ENCODE data around the gene NPLOC4. TPM values are rescaled to one million over a fixed set of nuclear protein-coding genes. Genes with fewer than 3 reads are reported as not detected.
A peak's percentile ranks its signal among the peaks of the same experiment; 100 is the strongest.

NPLOC4 gene
- total and polyA plus RNA-seq, 9 of the 15 experiments (the other 6 are each of a cell fraction or from before 2014, with no cell fraction given) = 1.5 to 116 (median 64.5) TPM

DNA sequence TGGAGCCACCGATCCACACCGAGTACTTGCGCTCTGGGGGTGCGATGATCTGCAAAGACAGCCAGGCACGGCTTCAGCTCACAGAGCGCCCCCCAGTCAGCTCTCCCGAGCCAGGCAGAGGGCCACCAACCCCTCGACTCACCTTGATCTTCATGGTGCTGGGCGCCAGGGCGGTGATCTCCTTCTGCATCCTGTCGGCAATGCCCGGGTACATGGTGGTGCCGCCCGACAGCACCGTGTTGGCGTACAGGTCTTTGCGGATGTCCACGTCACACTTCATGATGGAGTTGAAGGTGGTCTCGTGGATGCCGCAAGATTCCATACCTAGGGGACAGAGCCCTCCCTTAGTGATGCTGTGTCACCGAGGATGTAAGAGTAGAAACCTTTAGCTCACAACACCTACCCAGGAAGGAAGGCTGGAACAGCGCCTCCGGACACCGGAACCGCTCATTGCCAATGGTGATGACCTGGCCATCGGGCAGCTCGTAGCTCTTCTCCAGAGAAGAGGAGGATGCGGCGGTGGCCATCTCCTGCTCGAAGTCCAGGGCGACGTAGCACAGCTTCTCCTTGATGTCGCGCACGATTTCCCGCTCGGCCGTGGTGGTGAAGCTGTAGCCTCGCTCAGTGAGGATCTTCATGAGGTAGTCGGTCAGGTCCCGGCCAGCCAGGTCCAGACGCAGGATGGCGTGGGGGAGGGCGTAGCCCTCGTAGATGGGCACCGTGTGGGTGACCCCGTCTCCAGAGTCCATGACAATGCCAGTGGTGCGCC is 125.9 kb downstream of the NPLOC4 start (continued):
- TF ChIP-seq, protein P1, sequence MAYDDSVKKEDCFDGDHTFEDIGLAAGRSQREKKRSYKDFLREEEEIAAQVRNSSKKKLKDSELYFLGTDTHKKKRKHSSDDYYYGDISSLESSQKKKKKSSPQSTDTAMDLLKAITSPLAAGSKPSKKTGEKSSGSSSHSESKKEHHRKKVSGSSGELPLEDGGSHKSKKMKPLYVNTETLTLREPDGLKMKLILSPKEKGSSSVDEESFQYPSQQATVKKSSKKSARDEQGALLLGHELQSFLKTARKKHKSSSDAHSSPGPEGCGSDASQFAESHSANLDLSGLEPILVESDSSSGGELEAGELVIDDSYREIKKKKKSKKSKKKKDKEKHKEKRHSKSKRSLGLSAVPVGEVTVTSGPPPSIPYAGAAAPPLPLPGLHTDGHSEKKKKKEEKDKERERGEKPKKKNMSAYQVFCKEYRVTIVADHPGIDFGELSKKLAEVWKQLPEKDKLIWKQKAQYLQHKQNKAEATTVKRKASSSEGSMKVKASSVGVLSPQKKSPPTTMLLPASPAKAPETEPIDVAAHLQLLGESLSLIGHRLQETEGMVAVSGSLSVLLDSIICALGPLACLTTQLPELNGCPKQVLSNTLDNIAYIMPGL (CRISPR knock-in tag; IDR thresholded peaks at IDR 0.05) = no peak
- TF ChIP-seq ETS2 (tag; IDR thresholded peaks at IDR 0.05; ENCODE audit: borderline replicate concordance, poor library complexity, severe bottlenecking) (no peak), ZNF766 (CRISPR knock-in tag; conservative IDR thresholded peaks at IDR 0.05) (no peak), SOX6 (IDR thresholded peaks at IDR 0.05) (no peak), SMC3 (conservative IDR thresholded peaks at IDR 0.05; ENCODE audit: insufficient read depth, low read depth, low read length) (no peak), E2F3 (CRISPR knock-in tag; IDR thresholded peaks at IDR 0.05) (no peak), JUN (IDR thresholded peaks at IDR 0.05; ENCODE audit: borderline replicate concordance, low read depth, low read length) (no peak), JUN (CRISPR knock-in tag; IDR thresholded peaks at IDR 0.05; ENCODE audit: borderline replicate concordance) (0 out of 2 replicates have a peak, but pooled peaks have one; percentile 60), PHB (CRISPR knock-in tag; IDR thresholded peaks at IDR 0.05) (no peak), SP1 (CRISPR knock-in tag; IDR thresholded peaks at IDR 0.05) (peak; percentile 49; the same call in 1 of the 2 replicates), TOE1 (IDR thresholded peaks at IDR 0.05; ENCODE audit: borderline replicate concordance) (no peak), TOE1 (CRISPR knock-in tag; IDR thresholded peaks at IDR 0.05; ENCODE audit: borderline replicate concordance, low read depth) (no peak), NR1H2 (CRISPR knock-in tag; IDR thresholded peaks at IDR 0.05) (peak; percentile 70; the same call in 1 of the 2 replicates), ZNF707 (CRISPR knock-in tag; conservative IDR thresholded peaks at IDR 0.05) (no peak), CREB1 (IDR thresholded peaks at IDR 0.05) (no peak), CREB1 (CRISPR knock-in tag; IDR thresholded peaks at IDR 0.05) (peak; percentile 67), SRSF9 (IDR thresholded peaks at IDR 0.05; ENCODE audit: borderline replicate concordance, low read depth, low read length) (no peak)
- TF ChIP-seq, protein P2, sequence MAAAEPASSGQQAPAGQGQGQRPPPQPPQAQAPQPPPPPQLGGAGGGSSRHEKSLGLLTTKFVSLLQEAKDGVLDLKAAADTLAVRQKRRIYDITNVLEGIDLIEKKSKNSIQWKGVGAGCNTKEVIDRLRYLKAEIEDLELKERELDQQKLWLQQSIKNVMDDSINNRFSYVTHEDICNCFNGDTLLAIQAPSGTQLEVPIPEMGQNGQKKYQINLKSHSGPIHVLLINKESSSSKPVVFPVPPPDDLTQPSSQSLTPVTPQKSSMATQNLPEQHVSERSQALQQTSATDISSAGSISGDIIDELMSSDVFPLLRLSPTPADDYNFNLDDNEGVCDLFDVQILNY (CRISPR knock-in tag; IDR thresholded peaks at IDR 0.05) = peak; percentile 61; the same call in 1 of the 2 replicates
- TF ChIP-seq, protein P3, sequence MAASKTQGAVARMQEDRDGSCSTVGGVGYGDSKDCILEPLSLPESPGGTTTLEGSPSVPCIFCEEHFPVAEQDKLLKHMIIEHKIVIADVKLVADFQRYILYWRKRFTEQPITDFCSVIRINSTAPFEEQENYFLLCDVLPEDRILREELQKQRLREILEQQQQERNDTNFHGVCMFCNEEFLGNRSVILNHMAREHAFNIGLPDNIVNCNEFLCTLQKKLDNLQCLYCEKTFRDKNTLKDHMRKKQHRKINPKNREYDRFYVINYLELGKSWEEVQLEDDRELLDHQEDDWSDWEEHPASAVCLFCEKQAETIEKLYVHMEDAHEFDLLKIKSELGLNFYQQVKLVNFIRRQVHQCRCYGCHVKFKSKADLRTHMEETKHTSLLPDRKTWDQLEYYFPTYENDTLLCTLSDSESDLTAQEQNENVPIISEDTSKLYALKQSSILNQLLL (CRISPR knock-in tag; IDR thresholded peaks at IDR 0.05; ENCODE audit: borderline replicate concordance) = no peak
- TF ChIP-seq, protein P4, sequence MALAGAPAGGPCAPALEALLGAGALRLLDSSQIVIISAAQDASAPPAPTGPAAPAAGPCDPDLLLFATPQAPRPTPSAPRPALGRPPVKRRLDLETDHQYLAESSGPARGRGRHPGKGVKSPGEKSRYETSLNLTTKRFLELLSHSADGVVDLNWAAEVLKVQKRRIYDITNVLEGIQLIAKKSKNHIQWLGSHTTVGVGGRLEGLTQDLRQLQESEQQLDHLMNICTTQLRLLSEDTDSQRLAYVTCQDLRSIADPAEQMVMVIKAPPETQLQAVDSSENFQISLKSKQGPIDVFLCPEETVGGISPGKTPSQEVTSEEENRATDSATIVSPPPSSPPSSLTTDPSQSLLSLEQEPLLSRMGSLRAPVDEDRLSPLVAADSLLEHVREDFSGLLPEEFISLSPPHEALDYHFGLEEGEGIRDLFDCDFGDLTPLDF (CRISPR knock-in tag; IDR thresholded peaks at IDR 0.05) = peak; percentile 36; the same call in 1 of the 2 replicates

All from K562 (cell line).